GM23338 (cell line): Measurements from ENCODE around the gene DET1. TPM values are rescaled to one million over a fixed set of nuclear protein-coding genes. Genes with fewer than 3 reads are reported as not detected.

Experiments
- ATAC-seq: fragments of 200-7000 bp; cut with Tn5 transposase; 3 replicates; pipeline ENCODE4 v1.9.1; 2020
- DNase-seq: peaks from one replicate; pipeline ENCODE4 v3.0.0-alpha.2; 2015; ENCODE audit warnings: low spot score
- H2AFZ ChIP-seq: fragments of 200-600 bp; sonication (generic); 2 replicates; pipeline ENCODE4 v1.8.0; 2016; ENCODE audit warnings: antibody characterized with exemption, mild to moderate bottlenecking, moderate library complexity
- H3F3A ChIP-seq: fragments of 200-600 bp; sonication (generic); replicated peaks from 2 replicates; pipeline ENCODE4 v1.8.0; 2017; ENCODE audit warnings: antibody characterized with exemption, mixed run types, low read depth
- H3K27ac ChIP-seq: fragments of 200-600 bp; sonication (generic); 2 replicates; pipeline ENCODE4 v1.6.1; 2016; ENCODE audit warnings: low read depth
- H3K27me3 ChIP-seq: fragments of 200-600 bp; sonication (generic); 2 replicates; pipeline ENCODE4 v1.8.0; 2016; ENCODE audit warnings: mild to moderate bottlenecking, mixed run types, moderate library complexity; ENCODE audit not compliant: insufficient read depth
- H3K36me3 ChIP-seq: fragments of 200-600 bp; sonication (generic); 2 replicates; pipeline ENCODE4 v1.8.0; 2016; ENCODE audit warnings: mild to moderate bottlenecking; ENCODE audit not compliant: insufficient read depth
- H3K4me1 ChIP-seq: fragments of 200-600 bp; sonication (generic); 2 replicates; pipeline ENCODE4 v1.8.0; 2016; ENCODE audit warnings: mild to moderate bottlenecking, moderate library complexity; ENCODE audit not compliant: insufficient read depth
- H3K4me2 ChIP-seq: fragments of 200-600 bp; sonication (generic); 2 replicates; pipeline ENCODE4 v1.7.1; 2017; ENCODE audit warnings: mixed run types
- H3K4me3 ChIP-seq: fragments of 200-600 bp; sonication (generic); 2 replicates; pipeline ENCODE4 v1.6.1; 2016; ENCODE audit warnings: mixed run types
- H3K79me2 ChIP-seq: fragments of 200-600 bp; sonication (generic); replicated peaks from 2 replicates; pipeline ENCODE4 v1.8.0; 2017; ENCODE audit warnings: mild to moderate bottlenecking; ENCODE audit not compliant: insufficient read depth
- H3K9me2 ChIP-seq: fragments of 200-600 bp; sonication (generic); 2 replicates; pipeline ENCODE4 v1.8.0; 2017; ENCODE audit not compliant: insufficient read depth
- H4K20me1 ChIP-seq: fragments of 200-600 bp; sonication (generic); replicated peaks from 2 replicates; pipeline ENCODE4 v1.8.0; 2017; ENCODE audit warnings: mild to moderate bottlenecking; ENCODE audit not compliant: insufficient read depth
- H3K27ac Mint-ChIP-seq: 2 replicates; pipeline ENCODE4 v1.8.0; 2020; ENCODE audit warnings: inconsistent platforms, mild to moderate bottlenecking, moderate library complexity, mixed read lengths
- H3K27me3 Mint-ChIP-seq: 3 replicates; pipeline ENCODE4 v1.8.0; 2022; ENCODE audit warnings: low read depth, mild to moderate bottlenecking, moderate library complexity, mixed read lengths, inconsistent platforms; ENCODE audit not compliant: insufficient read depth, poor library complexity
- H3K36me3 Mint-ChIP-seq: 3 replicates; pipeline ENCODE4 v1.8.0; 2021; ENCODE audit warnings: low read depth, mild to moderate bottlenecking, inconsistent platforms, moderate library complexity, mixed read lengths
- H3K4me1 Mint-ChIP-seq: 3 replicates; pipeline ENCODE4 v1.8.0; 2020; ENCODE audit warnings: mild to moderate bottlenecking, inconsistent platforms, mixed read lengths
- H3K4me3 Mint-ChIP-seq: 3 replicates; pipeline ENCODE4 v1.8.0; 2021; ENCODE audit warnings: moderate library complexity, mild to moderate bottlenecking, inconsistent platforms, mixed read lengths
- H3K9me3 Mint-ChIP-seq: 3 replicates; pipeline ENCODE4 v1.8.0; 2020; ENCODE audit warnings: moderate library complexity, mild to moderate bottlenecking, inconsistent platforms, mixed read lengths
- CREB1 ChIP-seq: fragments of 250-450 bp; sonication (Bioruptor Pico); IDR thresholded peaks from 2 replicates; pipeline ENCODE4 v1.5.0; 2020; ENCODE audit warnings: low read depth, mild to moderate bottlenecking, moderate library complexity
- EZH2 ChIP-seq: fragments of 200-600 bp; sonication (generic); IDR thresholded peaks from one replicate; pipeline ENCODE4 v1.8.0; 2017; ENCODE audit warnings: antibody characterized with exemption, mild to moderate bottlenecking, low read depth; ENCODE audit not compliant: unreplicated experiment
- EZH2phosphoT487 ChIP-seq: fragments of 200-600 bp; sonication (generic); IDR thresholded peaks from one replicate; pipeline ENCODE4 v1.8.1; 2018; ENCODE audit warnings: antibody characterized with exemption; ENCODE audit not compliant: unreplicated experiment
- JUNB ChIP-seq: IDR thresholded peaks from one replicate; pipeline ENCODE4 v1.6.1; 2016; ENCODE audit warnings: antibody characterized with exemption; ENCODE audit not compliant: unreplicated experiment
- NANOG ChIP-seq: IDR thresholded peaks from 2 replicates; pipeline ENCODE4 v1.6.1; 2016; ENCODE audit warnings: antibody characterized with exemption, borderline replicate concordance
- POLR2AphosphoS5 ChIP-seq: IDR thresholded peaks from 2 replicates; pipeline ENCODE4 v1.6.1; 2016; ENCODE audit warnings: antibody characterized with exemption, low read depth
- STAT1 ChIP-seq: IDR thresholded peaks from one replicate; pipeline ENCODE4 v1.6.1; 2016; ENCODE audit warnings: antibody characterized with exemption; ENCODE audit not compliant: unreplicated experiment
- ZNF114 ChIP-seq: fragments of 250-450 bp; sonication (Bioruptor Pico); IDR thresholded peaks from 2 replicates; pipeline ENCODE4 v1.5.0; 2020; ENCODE audit warnings: mild to moderate bottlenecking, moderate library complexity
- ZNF331 ChIP-seq: fragments of 250-450 bp; sonication (Bioruptor Pico); IDR thresholded peaks from 2 replicates; pipeline ENCODE4 v1.5.0; 2020; ENCODE audit warnings: low read depth, mild to moderate bottlenecking, moderate library complexity
- polyA plus RNA-seq: library from polyadenylated mRNA; unstranded; fragments of >200 nt; fragmentation: Nextera tagmentation; extraction: Ambion mirVana; gene quantifications from 2 replicates; pipeline ENCODE4 v1.2.1, GENCODE V29; 2016
- total RNA-seq: library from RNA; depleted of rRNA; stranded (reverse); fragments of >200 nt; shearing (Covaris generic); gene quantifications from 2 replicates; pipeline ENCODE4 v1.2.3, GENCODE V29; 2014
- TF ChIP-seq, protein P1 (sequence below): IDR thresholded peaks from 2 replicates; pipeline ENCODE4 v1.6.1; 2016; ENCODE audit warnings: antibody characterized with exemption
- TF ChIP-seq, protein P2 (sequence below): IDR thresholded peaks from one replicate; pipeline ENCODE4 v1.6.1; 2018; ENCODE audit warnings: antibody characterized with exemption; ENCODE audit not compliant: unreplicated experiment

The DET1 gene
- total and polyA plus RNA-seq, 2 experiments from 2014 or later: 4.2 to 8.6 TPM

DNA sequence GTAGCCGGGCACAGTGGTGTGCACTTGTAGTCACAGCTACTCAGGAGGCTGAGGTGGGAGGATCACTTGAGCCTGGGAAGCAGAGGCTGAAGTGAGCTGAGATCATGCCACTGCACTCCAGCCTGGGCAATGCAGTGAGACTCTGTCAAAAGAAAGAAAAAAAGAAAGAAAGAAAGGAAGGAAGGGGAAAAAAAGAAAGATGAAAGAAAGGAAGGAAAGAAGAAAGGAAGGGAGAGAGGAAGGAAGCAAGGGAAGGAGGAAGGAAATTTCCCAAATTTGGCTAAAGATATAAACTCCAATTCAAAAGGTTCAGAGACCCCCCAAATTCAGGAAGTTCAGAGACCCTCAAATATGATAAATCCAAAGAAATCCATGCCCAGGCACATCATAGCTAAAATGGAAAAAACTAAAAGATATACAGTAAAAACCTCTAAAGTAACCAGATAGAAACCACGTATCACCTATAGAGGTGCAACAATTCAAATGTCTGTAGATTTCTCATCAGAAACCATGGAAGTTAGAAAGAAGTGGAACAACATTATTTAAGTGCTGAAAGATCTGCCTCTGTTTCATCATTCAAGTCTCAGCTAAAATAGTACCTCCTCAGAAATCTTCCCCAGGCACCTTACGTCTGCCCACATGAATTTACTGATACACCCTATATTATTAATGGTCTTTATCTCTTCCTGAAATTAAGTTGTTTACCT is 10.7 kb downstream of the DET1 start:
- H3K4me1 ChIP-seq: peaks cover 16% of the 10 kb centered on the region
- H3K36me3 ChIP-seq: no peaks in the 10 kb centered on the region
- H3K36me3 Mint-ChIP-seq: peaks cover 3% of the 10 kb centered on the region; the same call in 1 of the 3 replicates
- ATAC-seq (no peak), DNase-seq (no peak)
- no peak overlapping the region for H3K27ac Mint-ChIP-seq
- peaks cover 13% of the 10 kb centered on the region for H3K9me3 Mint-ChIP-seq
- no peaks in the 10 kb centered on the region for H3K9me2 ChIP-seq
- no peak overlapping the region for H3K4me2 ChIP-seq
- H3K4me1 Mint-ChIP-seq: peaks cover 15% of the 10 kb centered on the region
- H3K27me3 ChIP-seq: no peaks in the 10 kb centered on the region
- peaks cover 2% of the 10 kb centered on the region for H3K27me3 Mint-ChIP-seq
- H3K79me2 ChIP-seq: no peaks in the 10 kb centered on the region
- H3K4me3 ChIP-seq: no peak overlapping the region
- H4K20me1 ChIP-seq: no peaks in the 10 kb centered on the region
- no peak overlapping the region for H3K4me3 Mint-ChIP-seq
- H2AFZ ChIP-seq: no peak overlapping the region
- no peak overlapping the region for H3K27ac ChIP-seq
- TF ChIP-seq ZNF331 (CRISPR knock-in tag): no peak
- TF ChIP-seq ZNF114 (CRISPR knock-in tag): no peak
- no peak for TF ChIP-seq JUNB
- no peak for TF ChIP-seq POLR2AphosphoS5
- no peak for TF ChIP-seq EZH2phosphoT487
- TF ChIP-seq CREB1 (CRISPR knock-in tag): no peak
- TF ChIP-seq, protein P1, sequence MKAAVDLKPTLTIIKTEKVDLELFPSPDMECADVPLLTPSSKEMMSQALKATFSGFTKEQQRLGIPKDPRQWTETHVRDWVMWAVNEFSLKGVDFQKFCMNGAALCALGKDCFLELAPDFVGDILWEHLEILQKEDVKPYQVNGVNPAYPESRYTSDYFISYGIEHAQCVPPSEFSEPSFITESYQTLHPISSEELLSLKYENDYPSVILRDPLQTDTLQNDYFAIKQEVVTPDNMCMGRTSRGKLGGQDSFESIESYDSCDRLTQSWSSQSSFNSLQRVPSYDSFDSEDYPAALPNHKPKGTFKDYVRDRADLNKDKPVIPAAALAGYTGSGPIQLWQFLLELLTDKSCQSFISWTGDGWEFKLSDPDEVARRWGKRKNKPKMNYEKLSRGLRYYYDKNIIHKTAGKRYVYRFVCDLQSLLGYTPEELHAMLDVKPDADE: no peak
- TF ChIP-seq STAT1: no peak
- TF ChIP-seq EZH2: no peak
- no peak for TF ChIP-seq NANOG
- TF ChIP-seq, protein P2, sequence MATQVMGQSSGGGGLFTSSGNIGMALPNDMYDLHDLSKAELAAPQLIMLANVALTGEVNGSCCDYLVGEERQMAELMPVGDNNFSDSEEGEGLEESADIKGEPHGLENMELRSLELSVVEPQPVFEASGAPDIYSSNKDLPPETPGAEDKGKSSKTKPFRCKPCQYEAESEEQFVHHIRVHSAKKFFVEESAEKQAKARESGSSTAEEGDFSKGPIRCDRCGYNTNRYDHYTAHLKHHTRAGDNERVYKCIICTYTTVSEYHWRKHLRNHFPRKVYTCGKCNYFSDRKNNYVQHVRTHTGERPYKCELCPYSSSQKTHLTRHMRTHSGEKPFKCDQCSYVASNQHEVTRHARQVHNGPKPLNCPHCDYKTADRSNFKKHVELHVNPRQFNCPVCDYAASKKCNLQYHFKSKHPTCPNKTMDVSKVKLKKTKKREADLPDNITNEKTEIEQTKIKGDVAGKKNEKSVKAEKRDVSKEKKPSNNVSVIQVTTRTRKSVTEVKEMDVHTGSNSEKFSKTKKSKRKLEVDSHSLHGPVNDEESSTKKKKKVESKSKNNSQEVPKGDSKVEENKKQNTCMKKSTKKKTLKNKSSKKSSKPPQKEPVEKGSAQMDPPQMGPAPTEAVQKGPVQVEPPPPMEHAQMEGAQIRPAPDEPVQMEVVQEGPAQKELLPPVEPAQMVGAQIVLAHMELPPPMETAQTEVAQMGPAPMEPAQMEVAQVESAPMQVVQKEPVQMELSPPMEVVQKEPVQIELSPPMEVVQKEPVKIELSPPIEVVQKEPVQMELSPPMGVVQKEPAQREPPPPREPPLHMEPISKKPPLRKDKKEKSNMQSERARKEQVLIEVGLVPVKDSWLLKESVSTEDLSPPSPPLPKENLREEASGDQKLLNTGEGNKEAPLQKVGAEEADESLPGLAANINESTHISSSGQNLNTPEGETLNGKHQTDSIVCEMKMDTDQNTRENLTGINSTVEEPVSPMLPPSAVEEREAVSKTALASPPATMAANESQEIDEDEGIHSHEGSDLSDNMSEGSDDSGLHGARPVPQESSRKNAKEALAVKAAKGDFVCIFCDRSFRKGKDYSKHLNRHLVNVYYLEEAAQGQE: no peak
- H3F3A ChIP-seq: no peaks in the 10 kb centered on the region; the same call in 1 of the 2 replicates

DNA sequence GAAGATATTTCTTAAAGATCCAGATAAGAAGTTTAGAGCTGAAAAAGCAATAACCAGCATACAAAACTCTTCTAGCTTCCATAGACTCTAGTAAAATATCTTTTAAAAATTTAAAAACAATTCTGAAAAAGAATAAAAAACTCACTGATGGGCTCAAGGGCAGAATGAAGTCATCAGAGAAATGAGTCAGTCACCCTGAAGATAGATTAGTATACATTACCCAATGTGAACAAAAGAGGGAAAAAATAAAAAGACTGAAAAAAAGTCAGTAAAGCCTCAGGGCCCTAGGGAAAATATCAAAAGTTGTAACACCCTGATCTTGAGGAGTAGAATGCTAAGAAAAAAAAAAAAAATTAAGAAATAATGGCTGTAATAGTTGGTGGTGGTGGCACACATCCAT is 11.4 kb downstream of the DET1 start:
- Histone ChIP-seq H3K4me2 (no peak overlapping the region), H3K27me3 (no peaks in the 10 kb centered on the region), H4K20me1 (no peaks in the 10 kb centered on the region), H2AFZ (no peak overlapping the region), H3K9me2 (no peaks in the 10 kb centered on the region), H3K79me2 (no peaks in the 10 kb centered on the region), H3K27ac (no peak overlapping the region), H3K4me1 (peaks cover 12% of the 10 kb centered on the region), H3F3A (no peaks in the 10 kb centered on the region; the same call in 1 of the 2 replicates), H3K4me3 (no peak overlapping the region), H3K36me3 (no peaks in the 10 kb centered on the region)
- Mint-ChIP-seq H3K4me3 (no peak overlapping the region), H3K9me3 (peaks cover 13% of the 10 kb centered on the region), H3K27ac (no peak overlapping the region), H3K27me3 (peaks cover 2% of the 10 kb centered on the region), H3K36me3 (peaks cover 8% of the 10 kb centered on the region; the same call in 1 of the 3 replicates), H3K4me1 (peaks cover 11% of the 10 kb centered on the region)
- DNase-seq (no peak), ATAC-seq (no peak)
- TF ChIP-seq, protein P1: no peak
- TF ChIP-seq, protein P2: no peak
- TF ChIP-seq EZH2 (no peak), CREB1 (CRISPR knock-in tag) (no peak), NANOG (no peak), POLR2AphosphoS5 (no peak), JUNB (no peak), STAT1 (no peak), EZH2phosphoT487 (no peak), ZNF114 (CRISPR knock-in tag) (no peak), ZNF331 (CRISPR knock-in tag) (no peak)
